Muscle layer of colon (tissue), 2 donors: ENCODE measurements around the gene PSMG4.

ENCODE experiments used
- H3K27ac ChIP-seq: one replicate; pipeline ENCODE4 v1.7.0; 2013; ENCODE audit warnings: low read depth, mild to moderate bottlenecking, low read length, moderate library complexity
- H3K27me3 ChIP-seq, 2 donors: one replicate each; pipeline ENCODE4 v1.7.0; 2013; ENCODE audit warnings: low read length in 2 of 2, mild to moderate bottlenecking in 2 of 2; ENCODE audit not compliant: insufficient read depth in 2 of 2, control insufficient read depth in 1 of 2
- H3K36me3 ChIP-seq: one replicate; pipeline ENCODE4 v1.7.0; 2013; ENCODE audit warnings: mild to moderate bottlenecking, low read length; ENCODE audit not compliant: insufficient read depth
- H3K4me1 ChIP-seq: one replicate; pipeline ENCODE4 v1.7.0; 2013; ENCODE audit warnings: mild to moderate bottlenecking, low read length; ENCODE audit not compliant: insufficient read depth
- H3K4me3 ChIP-seq, 2 donors: one replicate each; pipeline ENCODE4 v1.7.0; 2013; ENCODE audit warnings: low read length in 2 of 2, low read depth in 1 of 2, mild to moderate bottlenecking in 1 of 2, moderate library complexity in 1 of 2
- H3K9ac ChIP-seq: one replicate; pipeline ENCODE4 v1.7.0; 2013; ENCODE audit warnings: low read length
- H3K9me3 ChIP-seq: one replicate; pipeline ENCODE4 v1.7.0; 2013; ENCODE audit warnings: mild to moderate bottlenecking, low read length
- donor health status: abdominal sarcoma.
- donor health status: Adenocarcinoma of cecum.

PSMG4 gene

DNA sequence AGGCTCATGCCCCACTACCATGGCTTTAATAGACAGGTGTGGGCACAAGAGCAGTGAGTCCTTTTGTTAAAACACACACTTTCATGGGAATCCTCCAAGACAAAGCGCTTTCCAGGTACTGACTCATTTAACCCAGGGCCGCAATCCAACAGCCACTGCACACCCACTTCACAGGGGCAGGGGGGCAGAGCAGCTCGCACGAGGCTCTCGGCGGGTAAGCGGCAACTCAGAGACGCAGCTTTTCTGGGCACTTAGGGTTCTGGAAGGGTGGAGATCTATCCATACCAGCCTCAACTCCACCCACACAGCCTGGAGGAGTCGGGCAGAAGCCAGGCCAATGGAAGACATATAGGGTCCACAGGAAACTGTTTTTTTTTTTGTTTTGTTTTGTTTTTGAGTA, 28.6 kb downstream of the PSMG4 start:
- no peak overlapping the region for H3K9ac ChIP-seq
- no peaks in the 10 kb centered on the region for H3K9me3 ChIP-seq
- H3K27me3 ChIP-seq: no peaks in the 10 kb centered on the region
- no peak overlapping the region for H3K4me3 ChIP-seq
- H3K4me1 ChIP-seq: peaks cover 10% of the 10 kb centered on the region
- H3K36me3 ChIP-seq: peaks cover 4% of the 10 kb centered on the region
- no peak overlapping the region for H3K27ac ChIP-seq

GRCh38 chr6:3287976-3288707, 29.4 kb downstream of the PSMG4 start:
- H3K4me3 ChIP-seq: no peak overlapping the region
- H3K27me3 ChIP-seq: no peaks in the 10 kb centered on the region
- H3K27ac ChIP-seq: no peak overlapping the region
- peaks cover 5% of the 10 kb centered on the region for H3K4me1 ChIP-seq
- H3K9me3 ChIP-seq: no peaks in the 10 kb centered on the region
- H3K36me3 ChIP-seq: peaks cover 4% of the 10 kb centered on the region
- H3K9ac ChIP-seq: no peak overlapping the region

DNA sequence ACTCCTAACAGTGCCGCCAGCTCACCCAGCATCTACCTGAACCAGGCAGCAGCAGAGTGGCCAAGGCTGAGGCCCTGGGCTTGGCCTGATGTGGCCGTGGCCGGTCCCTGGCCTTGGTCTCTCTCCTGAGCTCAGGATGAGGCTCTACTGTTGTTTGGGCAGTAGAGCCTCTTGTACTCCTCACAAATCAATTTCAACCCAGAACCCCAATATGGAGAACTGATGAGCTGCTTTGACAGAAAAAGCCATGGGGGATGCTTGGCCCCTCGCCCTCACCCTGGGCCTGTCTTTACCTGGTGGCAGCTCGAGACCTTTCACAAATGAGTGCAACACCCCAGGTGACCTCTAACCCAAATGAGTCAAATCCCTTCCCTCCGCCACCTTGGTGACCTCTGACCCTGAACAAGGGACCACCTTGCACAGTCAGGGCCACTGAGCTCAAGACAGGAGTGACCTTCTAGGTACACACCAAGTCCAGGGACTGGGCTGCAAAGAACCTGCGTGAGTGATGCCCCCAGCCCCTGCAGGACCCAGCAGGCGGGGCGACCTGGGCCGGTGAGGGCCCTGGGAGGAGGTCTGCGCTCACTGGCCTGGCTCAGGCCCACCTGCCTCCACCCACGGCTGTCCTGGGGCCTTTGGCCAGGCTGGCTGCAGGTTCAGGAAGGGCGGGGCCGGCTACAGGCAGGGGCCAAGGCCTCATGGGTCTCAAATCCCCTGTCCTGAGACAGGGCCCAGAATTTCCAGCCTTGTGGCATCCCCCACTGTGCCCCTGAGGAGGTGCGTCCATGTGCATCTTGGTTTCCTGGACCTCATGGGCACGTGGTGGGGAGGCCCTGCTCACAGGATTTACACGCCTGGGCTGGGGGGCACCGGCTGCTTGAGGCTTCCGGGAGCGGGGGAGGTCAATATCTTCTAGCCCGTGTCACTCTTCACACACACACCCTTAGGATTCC, 30.2 kb downstream of the PSMG4 start:
- H3K27me3 ChIP-seq: no peaks in the 10 kb centered on the region
- peaks cover 4% of the 10 kb centered on the region for H3K36me3 ChIP-seq
- no peak overlapping the region for H3K27ac ChIP-seq

DNA sequence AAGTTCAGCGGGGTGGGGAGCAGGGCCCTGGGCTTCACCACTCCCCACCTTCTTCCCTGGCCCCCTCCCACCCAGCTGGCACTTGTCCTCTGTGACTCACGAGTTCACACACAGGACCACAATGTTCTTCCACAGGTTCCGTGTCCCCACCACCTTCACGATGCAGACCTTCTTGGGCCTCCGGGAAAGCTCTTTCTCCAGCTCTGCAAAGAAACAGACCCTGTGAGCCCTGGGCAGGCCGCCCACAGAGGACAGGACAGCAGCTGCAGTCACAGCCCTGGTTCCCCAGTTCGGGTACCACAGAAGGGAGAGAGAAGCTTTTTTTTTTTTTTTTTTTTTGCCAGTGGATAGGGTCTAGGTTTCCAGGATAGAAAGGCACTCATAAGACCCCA, 30.9 kb downstream of the PSMG4 start:
- no peak overlapping the region for H3K4me3 ChIP-seq
- no peaks in the 10 kb centered on the region for H3K27me3 ChIP-seq
- H3K4me1 ChIP-seq: peaks cover 4% of the 10 kb centered on the region
- no peaks in the 10 kb centered on the region for H3K9me3 ChIP-seq
- no peak overlapping the region for H3K27ac ChIP-seq
- peaks cover 4% of the 10 kb centered on the region for H3K36me3 ChIP-seq
- H3K9ac ChIP-seq: no peak overlapping the region

More for the DNA sequence above, 30.2 kb downstream of the PSMG4 start:
- no peak overlapping the region for H3K4me3 ChIP-seq
- no peaks in the 10 kb centered on the region for H3K9me3 ChIP-seq
- no peak overlapping the region for H3K9ac ChIP-seq
- H3K4me1 ChIP-seq: peaks cover 5% of the 10 kb centered on the region

GRCh38 chr6:3290149-3290930, 31.6 kb downstream of the PSMG4 start:
- Histone ChIP-seq H3K27me3 (no peaks in the 10 kb centered on the region), H3K9me3 (no peaks in the 10 kb centered on the region), H3K4me3 (no peak overlapping the region), H3K36me3 (peaks cover 4% of the 10 kb centered on the region), H3K4me1 (no peaks in the 10 kb centered on the region), H3K27ac (no peak overlapping the region), H3K9ac (no peak overlapping the region)

GRCh38 chr6:3290931-3291211, 32.1 kb downstream of the PSMG4 start:
- H3K4me3 ChIP-seq: no peak overlapping the region
- no peaks in the 10 kb centered on the region for H3K9me3 ChIP-seq
- H3K27me3 ChIP-seq: no peaks in the 10 kb centered on the region
- peaks cover 4% of the 10 kb centered on the region for H3K36me3 ChIP-seq
- no peaks in the 10 kb centered on the region for H3K4me1 ChIP-seq
- H3K27ac ChIP-seq: no peak overlapping the region
- no peak overlapping the region for H3K9ac ChIP-seq

- Histone ChIP-seq H3K27me3 (no peaks in the 10 kb centered on the region), H3K4me1 (no peaks in the 10 kb centered on the region), H3K9ac (no peak overlapping the region), H3K36me3 (peaks cover 4% of the 10 kb centered on the region), H3K9me3 (no peaks in the 10 kb centered on the region), H3K4me3 (no peak overlapping the region), H3K27ac (no peak overlapping the region)
These were observed 32.6 kb downstream of the PSMG4 start for GRCh38 chr6:3291346-3291745.

DNA sequence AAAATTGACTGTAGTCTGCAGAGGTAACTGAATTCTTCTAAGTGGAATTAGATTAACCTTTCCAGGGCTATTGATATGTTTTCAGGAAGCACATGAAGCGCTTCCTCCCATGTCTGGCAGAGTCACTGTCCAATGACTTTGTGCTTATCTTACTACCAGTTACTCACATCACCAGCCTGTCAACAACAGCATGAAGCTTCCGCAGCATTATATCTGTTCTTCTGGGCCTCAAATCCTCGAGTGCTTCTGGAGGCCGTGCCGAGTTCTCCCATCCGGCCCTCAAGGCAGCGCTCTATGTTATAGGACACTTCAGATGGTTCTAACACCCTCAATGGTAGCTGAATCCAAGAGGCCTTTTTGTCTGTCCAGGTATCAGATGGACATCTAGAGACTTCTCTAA, 33.2 kb downstream of the PSMG4 start:
- no peaks in the 10 kb centered on the region for H3K4me1 ChIP-seq
- no peaks in the 10 kb centered on the region for H3K9me3 ChIP-seq
- H3K27ac ChIP-seq: no peak overlapping the region
- H3K36me3 ChIP-seq: peaks cover 2% of the 10 kb centered on the region
- no peaks in the 10 kb centered on the region for H3K27me3 ChIP-seq
- no peak overlapping the region for H3K9ac ChIP-seq
- H3K4me3 ChIP-seq: no peak overlapping the region

DNA sequence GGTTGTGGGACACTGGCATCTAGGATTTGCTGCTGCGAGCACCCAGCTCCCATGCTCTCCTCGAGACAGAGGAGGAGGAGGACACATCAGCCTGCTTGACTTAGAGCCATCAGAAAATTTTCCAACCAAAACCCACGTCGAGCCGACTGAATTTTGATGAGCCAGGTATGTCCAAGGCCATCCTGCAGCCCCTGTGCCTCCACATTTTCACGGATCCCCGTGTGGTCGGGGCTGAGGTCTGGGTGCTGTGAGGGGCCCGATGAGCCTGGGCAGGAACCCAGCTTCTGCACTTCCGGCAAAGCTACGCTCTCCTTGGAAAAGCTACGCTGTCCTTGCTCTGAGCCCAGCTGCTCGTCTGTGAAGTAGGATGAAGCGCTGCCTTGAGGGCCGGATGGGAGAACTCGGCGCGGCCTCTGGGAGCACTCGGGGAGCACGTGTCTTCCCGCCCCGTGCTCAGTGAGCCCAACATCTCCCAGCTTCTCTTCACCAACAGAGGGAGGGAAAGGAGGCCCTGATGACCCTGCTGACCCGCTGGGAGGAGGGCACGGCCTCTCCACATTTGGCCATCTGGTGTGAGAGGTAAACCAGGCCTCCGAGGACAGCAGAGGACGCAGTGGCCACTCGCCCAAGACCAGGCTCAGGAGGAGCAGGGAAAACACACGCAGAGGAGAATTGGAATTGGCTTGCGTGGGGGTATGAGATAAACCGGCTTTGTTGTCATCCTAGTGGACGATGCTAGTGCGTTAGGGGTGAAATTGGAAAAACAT, 33.9 kb downstream of the PSMG4 start:
- no peaks in the 10 kb centered on the region for H3K36me3 ChIP-seq
- no peaks in the 10 kb centered on the region for H3K4me1 ChIP-seq
- no peaks in the 10 kb centered on the region for H3K9me3 ChIP-seq
- no peaks in the 10 kb centered on the region for H3K27me3 ChIP-seq
- H3K9ac ChIP-seq: no peak overlapping the region
- H3K4me3 ChIP-seq: no peak overlapping the region
- no peak overlapping the region for H3K27ac ChIP-seq

- no peak overlapping the region for H3K27ac ChIP-seq
- H3K9me3 ChIP-seq: no peaks in the 10 kb centered on the region
- H3K4me3 ChIP-seq: no peak overlapping the region
- no peaks in the 10 kb centered on the region for H3K4me1 ChIP-seq
- no peaks in the 10 kb centered on the region for H3K27me3 ChIP-seq
- no peaks in the 10 kb centered on the region for H3K36me3 ChIP-seq
- H3K9ac ChIP-seq: no peak overlapping the region
These were observed 34.8 kb downstream of the PSMG4 start for GRCh38 chr6:3293271-3294155.
